GM19372 (cell line): ENCODE measurements around the gene ZNF621.
"Not testable (repeated sequence)": the region's sequence is repeated elsewhere in the genome, so short reads cannot be mapped to it uniquely, and the experiment has no call there.

Experiments used
- ATAC-seq: cut with Tn5 transposase; IDR thresholded peaks from one replicate; pipeline ENCODE4 v1.9.1; 2021; ENCODE audit warnings: mild to moderate bottlenecking, low read depth, moderate library complexity; ENCODE audit not compliant: unreplicated experiment

The ZNF621 gene

DNA sequence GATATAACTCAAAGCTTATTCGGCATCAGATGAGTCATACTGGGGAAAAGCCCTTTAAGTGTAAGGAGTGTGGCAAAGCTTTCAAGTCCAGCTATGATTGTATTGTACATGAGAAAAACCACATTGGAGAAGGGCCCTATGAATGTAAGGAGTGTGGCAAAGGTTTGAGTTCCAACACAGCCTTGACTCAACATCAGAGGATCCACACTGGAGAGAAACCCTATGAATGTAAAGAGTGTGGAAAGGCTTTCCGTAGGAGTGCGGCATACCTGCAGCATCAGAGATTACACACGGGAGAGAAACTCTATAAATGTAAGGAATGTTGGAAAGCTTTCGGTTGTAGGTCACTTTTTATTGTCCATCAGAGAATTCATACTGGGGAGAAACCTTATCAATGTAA is 7.5 kb downstream of the ZNF621 start:
- no peak for ATAC-seq

DNA sequence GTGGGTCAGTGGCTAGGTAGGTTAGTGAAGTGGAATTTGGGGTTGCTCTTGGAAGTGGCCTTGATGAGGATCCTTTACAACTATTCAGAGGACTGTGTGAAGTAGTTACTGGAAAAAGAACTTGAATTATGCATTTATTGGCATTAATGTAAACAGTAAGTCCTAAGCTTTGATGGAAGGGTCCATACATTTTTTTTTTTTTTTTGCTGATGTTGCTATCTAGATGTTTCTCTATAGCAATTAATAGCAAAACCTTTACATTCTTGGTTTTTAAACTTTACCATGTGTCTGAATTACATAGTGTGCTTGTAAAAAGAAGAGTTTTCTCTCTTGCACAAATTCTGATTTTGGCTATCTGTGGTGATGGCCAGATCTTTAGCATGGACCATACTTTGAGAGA is 9.5 kb downstream of the ZNF621 start:
- ATAC-seq = no peak

GRCh38 chr3:40546816-40547215 is 22.1 kb downstream of the ZNF621 start:
- no peak for ATAC-seq

- no peak for ATAC-seq
Observed at GRCh38 chr3:40550167-40550566, 25.4 kb downstream of the ZNF621 start.

DNA sequence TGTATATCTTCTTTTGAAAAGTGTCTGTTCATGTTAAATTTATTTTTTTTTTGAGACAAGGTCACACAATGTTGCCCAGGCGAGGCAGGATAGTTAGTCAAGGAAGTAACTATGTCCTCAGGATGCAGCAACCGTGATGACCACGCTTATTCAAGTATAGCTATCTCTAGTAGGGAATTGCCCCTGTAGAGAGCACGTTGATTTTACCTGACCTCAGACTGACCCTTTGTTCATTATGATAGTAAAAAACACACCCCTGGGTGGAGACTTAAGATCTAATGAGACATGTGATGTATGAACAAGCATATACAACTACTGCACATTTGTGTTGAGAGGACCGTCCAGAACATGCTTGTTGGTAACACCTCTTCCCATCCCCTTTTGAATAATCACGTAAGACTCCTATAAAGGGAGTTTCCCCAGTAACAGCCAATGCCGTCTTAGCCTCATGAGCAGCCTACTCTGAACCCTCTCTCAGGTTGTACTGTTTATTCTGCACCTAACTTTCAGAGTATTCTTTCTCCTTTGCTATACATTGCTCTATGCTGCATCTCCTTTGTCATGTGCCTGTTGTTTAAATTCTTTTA is 32.9 kb downstream of the ZNF621 start:
- no peak for ATAC-seq

DNA sequence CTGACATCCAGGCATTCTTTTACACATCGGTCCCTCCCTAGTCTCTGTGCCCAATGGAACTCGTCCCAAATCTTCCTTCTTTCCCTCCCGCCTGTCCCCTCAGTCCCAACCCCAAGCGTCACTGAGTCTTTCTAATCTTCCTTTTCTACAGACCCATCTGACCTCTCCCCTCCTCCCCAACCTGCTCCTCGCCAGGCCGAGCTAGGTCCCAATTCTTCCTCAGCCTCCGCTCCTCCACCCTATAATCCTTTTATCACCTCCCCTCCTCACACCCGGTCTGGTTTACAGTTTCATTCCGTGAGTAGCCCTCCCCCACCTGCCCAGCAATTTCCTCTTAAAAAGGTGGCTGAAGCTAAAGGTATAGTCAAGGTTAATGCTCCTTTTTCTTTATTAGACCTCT is 37.7 kb downstream of the ZNF621 start:
- not testable (repeated sequence) for ATAC-seq

DNA sequence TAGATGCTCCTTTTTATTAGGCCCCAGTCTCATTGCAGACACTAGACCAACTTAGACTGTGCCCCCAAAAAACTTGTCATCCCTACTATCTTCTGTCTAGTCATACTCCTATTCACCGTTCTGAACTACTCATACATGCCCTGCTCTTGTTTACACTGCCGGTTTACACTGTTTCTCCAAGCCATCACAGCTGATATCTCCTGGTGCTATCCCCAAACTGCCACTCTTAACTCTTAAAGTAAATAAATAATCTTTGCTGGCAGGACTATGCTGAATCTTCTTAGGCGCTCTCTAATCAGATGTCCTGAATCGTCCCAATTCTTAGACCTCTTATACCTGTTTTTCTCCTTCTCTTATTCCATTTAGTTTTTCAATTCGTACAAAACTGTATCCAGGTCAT is 40.9 kb downstream of the ZNF621 start:
- ATAC-seq = not testable (repeated sequence)

- no peak for ATAC-seq
Observed at GRCh38 chr3:40566694-40567093, 41.9 kb downstream of the ZNF621 start.

GRCh38 chr3:40572588-40572987 is 47.8 kb downstream of the ZNF621 start:
- no peak for ATAC-seq

GRCh38 chr3:40574050-40574449 is 49.3 kb downstream of the ZNF621 start:
- no peak for ATAC-seq

DNA sequence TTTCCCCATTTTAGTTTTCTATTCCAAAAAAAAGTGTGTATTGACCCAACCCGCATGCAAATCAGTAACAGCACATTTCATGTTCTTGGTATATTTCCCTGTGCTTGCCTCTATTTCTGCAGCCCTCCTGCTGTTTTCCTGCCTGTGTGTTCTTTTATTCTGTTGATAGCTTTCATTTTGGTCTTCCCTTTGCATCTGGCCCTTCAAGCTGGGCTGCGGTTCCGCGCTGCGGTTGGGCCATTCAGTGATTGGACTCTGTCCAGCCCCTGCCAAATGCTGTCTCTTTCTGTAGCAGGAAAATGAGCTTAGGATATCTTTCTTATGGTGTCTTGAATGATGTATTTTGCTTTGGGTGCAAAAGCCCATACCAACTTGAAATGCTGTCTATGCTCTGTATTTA is 49.9 kb downstream of the ZNF621 start:
- ATAC-seq = no peak

- no peak for ATAC-seq
Observed at GRCh38 chr3:40576396-40576795, 51.6 kb downstream of the ZNF621 start.

DNA sequence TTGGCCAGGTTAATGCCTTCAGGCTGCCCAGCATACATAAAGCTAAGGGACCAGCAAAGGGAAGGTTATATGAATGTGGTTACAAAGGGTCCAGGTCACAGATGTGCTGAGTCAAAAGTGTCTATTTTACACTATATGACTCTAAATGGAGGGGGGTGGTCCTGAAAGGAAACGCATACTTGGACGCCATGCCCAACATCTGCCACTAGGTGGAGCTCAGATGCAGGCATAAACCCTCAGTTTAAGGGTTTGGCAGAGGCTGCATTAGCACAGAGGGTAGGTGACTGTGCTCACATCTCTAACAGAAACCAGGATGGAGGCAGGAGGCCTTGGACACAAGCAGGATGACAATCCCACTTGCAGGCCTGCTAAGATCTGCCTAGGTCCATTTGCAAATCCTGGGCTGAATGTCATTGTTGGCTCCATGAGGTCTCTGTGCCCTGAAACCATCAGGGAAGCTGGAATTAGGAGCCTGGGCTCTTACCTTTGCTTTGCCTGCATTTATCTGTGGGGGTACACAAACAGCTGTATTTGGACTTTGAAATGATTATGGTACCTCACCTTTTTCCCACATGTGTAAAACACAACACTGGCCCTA is 55.8 kb downstream of the ZNF621 start:
- peak; percentile 77 for ATAC-seq

- ATAC-seq = no peak
Observed at GRCh38 chr3:40581166-40581565, 56.4 kb downstream of the ZNF621 start.

GRCh38 chr3:40582401-40583027 is 57.8 kb downstream of the ZNF621 start:
- ATAC-seq = no peak

- no peak for ATAC-seq
Observed at GRCh38 chr3:40583691-40584090, 58.9 kb downstream of the ZNF621 start.

- ATAC-seq = peak; percentile 62
Observed at GRCh38 chr3:40584625-40585189, 59.9 kb downstream of the ZNF621 start.

- ATAC-seq = no peak
Observed at GRCh38 chr3:40585381-40586016, 60.7 kb downstream of the ZNF621 start.

DNA sequence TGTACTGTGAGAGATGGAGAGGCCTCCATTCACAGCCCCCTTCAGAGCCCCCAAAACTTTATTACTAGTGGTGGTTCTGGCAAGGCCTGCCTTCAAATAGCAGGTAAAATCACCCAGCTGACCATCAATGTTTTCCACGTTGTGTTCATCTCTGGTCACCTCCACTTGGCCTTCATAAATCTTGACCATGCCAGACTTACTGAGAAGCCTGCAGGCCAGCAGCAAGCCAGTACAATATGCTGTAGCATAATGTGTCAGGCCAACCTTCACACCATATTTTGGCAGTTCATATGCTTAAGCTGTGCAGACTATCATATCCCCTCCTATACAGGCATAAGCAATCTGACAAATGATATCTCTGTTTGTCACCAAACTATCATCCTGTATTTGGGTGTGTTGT is 62.1 kb downstream of the ZNF621 start:
- ATAC-seq = no peak

- ATAC-seq = no peak
Observed at GRCh38 chr3:40588406-40588805, 63.6 kb downstream of the ZNF621 start.
